Esophagus squamous epithelium (tissue), 5 donors: ENCODE results near the gene ATG10. TPM values are rescaled to one million over a fixed set of nuclear protein-coding genes. Genes with fewer than 3 reads are reported as not detected.

Source experiments
- DNase-seq: peaks from one replicate; lab custom pipeline; 2025; lab: John Stamatoyannopoulos, UW
- H3K27ac ChIP-seq, 4 donors: fragments of 200-600 bp; sonication (generic); one replicate each; pipeline ENCODE4 v1.5.1; 2016 to 2019; ENCODE audit warnings: mild to moderate bottlenecking in 1 of 4
- H3K27me3 ChIP-seq, 4 donors: fragments of 200-600 bp; sonication (generic); 1 replicate in 3 of 4; 2 replicates in 1 of 4; pipeline versions ENCODE4 v1.5.1 to v1.6.0; 2017 to 2021; ENCODE audit warnings: antibody characterized with exemption in 1 of 4
- H3K36me3 ChIP-seq, 3 donors: fragments of 200-600 bp; sonication (generic); one replicate each; pipeline ENCODE4 v1.5.1; 2016 to 2019
- H3K4me1 ChIP-seq, 3 donors: fragments of 200-600 bp; sonication (generic); one replicate each; pipeline ENCODE4 v1.5.1; 2017 to 2019
- H3K4me3 ChIP-seq, 4 donors: fragments of 200-600 bp; sonication (generic); 1 replicate in 3 of 4; 2 replicates in 1 of 4; pipeline ENCODE4 v1.5.1; 2016 to 2019; ENCODE audit warnings: mild to moderate bottlenecking in 2 of 4, moderate library complexity in 1 of 4
- H3K9me3 ChIP-seq, 3 donors: fragments of 200-600 bp; sonication (generic); one replicate each; pipeline ENCODE4 v1.5.1; 2016 to 2019
- POLR2A ChIP-seq, 4 donors: fragments of 450-650 bp; IDR thresholded peaks; one replicate each; pipeline ENCODE4 v1.6.1; 2017; ENCODE audit warnings: antibody characterized with exemption in 4 of 4, mild to moderate bottlenecking in 4 of 4, moderate library complexity in 3 of 4
- WGBS, 2 donors: methylation state at CpG; one replicate each; pipeline ENCODE4 v1.1.5; 2018; 5-methylcytosine and 5-hydroxymethylcytosine counted together
- intact Hi-C: fragments of 100-400 bp; cut with DNase I; formaldehyde crosslinking; loops from one replicate; pipeline ENCODE4 v1.15.0; 2022
- total RNA-seq, 4 donors: library from RNA; depleted of rRNA; stranded (reverse); fragments of >200 nt; gene quantifications; one replicate each; pipeline ENCODE4 v1.1.0, GENCODE V29; 2016
- TF ChIP-seq, protein P1 (sequence below), 6 experiments: fragments of 450-650 bp in 4 of 6; fragments of 200-600 bp in 2 of 6; sonication (generic) in 2 of 6; IDR thresholded peaks; one replicate each; pipeline ENCODE4 v1.5.1; 2016 to 2019; ENCODE audit warnings: antibody characterized with exemption in 6 of 6, mild to moderate bottlenecking in 4 of 6, moderate library complexity in 4 of 6
- donor health status: DM: yes; HTN: yes; CAD: no.

The ATG10 gene
- total RNA-seq, 4 donors from 2014 or later: 3.1 to 7.8 (median 6.1) TPM

DNA sequence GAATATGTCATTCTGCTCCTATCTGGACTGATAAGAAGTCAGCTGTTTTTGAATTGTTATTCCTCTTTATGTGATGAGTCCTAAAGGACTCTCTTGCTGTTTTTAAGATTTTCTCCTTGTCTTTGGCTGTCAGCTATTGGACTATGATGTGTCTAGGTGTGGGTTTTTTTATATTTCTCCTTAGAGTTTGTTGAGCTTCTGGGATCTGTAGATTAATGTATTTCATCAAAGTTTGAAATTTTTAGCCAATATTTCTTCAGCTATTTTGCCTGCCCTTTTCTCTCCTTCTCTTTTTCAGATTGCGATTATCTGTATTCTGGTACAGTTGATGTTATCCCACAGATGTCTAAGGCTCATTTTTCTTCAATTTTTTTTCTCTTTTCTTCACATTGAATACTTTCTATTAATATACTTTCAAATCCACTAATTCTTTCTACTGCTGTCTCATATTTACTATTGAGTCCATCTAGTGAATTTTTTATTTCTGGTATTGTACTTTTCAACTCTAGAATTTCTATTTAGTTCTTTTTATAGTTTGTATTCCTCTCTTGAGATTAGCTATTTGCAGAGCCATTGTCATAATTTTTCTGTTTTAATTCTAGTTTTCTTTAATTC, 275.2 kb downstream of the ATG10 start:
- 92 to 100% methylated on average over 1 of the region's 1 CpG for WGBS, 2 donors
- no peak overlapping the region for H3K27ac ChIP-seq
- H3K36me3 ChIP-seq: no peaks in the 10 kb centered on the region
- TF ChIP-seq, protein P1, sequence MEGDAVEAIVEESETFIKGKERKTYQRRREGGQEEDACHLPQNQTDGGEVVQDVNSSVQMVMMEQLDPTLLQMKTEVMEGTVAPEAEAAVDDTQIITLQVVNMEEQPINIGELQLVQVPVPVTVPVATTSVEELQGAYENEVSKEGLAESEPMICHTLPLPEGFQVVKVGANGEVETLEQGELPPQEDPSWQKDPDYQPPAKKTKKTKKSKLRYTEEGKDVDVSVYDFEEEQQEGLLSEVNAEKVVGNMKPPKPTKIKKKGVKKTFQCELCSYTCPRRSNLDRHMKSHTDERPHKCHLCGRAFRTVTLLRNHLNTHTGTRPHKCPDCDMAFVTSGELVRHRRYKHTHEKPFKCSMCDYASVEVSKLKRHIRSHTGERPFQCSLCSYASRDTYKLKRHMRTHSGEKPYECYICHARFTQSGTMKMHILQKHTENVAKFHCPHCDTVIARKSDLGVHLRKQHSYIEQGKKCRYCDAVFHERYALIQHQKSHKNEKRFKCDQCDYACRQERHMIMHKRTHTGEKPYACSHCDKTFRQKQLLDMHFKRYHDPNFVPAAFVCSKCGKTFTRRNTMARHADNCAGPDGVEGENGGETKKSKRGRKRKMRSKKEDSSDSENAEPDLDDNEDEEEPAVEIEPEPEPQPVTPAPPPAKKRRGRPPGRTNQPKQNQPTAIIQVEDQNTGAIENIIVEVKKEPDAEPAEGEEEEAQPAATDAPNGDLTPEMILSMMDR (IDR thresholded peaks at IDR 0.05): no peak
- TF ChIP-seq POLR2A (IDR thresholded peaks at IDR 0.05): no peak
- intact Hi-C loops: no loop called here
- peaks cover 0 to 6% (median 6%) of the 10 kb centered on the region in 3 donors for H3K9me3 ChIP-seq
- DNase-seq: no peak
- no peaks in the 10 kb centered on the region for H3K4me1 ChIP-seq
- no peaks in the 10 kb centered on the region for H3K27me3 ChIP-seq
- H3K4me3 ChIP-seq: no peak overlapping the region

DNA sequence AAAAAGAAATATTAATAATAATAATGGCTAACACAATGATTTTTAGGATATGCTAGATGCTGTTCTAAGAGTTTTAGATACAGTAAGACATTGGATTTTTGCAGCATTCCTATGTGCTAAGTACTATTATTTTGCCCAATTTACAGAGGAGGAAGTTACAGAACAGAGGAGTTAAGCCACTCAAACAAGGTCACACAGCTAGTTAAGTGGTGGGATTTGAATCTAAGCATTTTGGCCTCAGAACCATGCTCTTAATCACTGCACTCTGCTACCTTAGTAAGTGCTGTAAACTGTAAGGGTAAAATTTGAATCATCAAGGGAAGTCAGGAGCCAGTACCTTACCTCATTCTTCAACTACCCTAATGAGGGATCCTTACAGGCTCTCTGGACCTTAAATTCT, 280.9 kb downstream of the ATG10 start:
- intact Hi-C loops: no loop called here
- H3K4me1 ChIP-seq: no peaks in the 10 kb centered on the region
- DNase-seq: no peak
- no peak overlapping the region for H3K27ac ChIP-seq
- TF ChIP-seq, protein P1 (IDR thresholded peaks at IDR 0.05): no peak
- TF ChIP-seq POLR2A (IDR thresholded peaks at IDR 0.05): no peak
- peaks cover 0 to 9% (median 0%) of the 10 kb centered on the region in 3 donors for H3K36me3 ChIP-seq
- H3K27me3 ChIP-seq: no peaks in the 10 kb centered on the region
- H3K9me3 ChIP-seq: no peaks in the 10 kb centered on the region
- no peak overlapping the region for H3K4me3 ChIP-seq

DNA sequence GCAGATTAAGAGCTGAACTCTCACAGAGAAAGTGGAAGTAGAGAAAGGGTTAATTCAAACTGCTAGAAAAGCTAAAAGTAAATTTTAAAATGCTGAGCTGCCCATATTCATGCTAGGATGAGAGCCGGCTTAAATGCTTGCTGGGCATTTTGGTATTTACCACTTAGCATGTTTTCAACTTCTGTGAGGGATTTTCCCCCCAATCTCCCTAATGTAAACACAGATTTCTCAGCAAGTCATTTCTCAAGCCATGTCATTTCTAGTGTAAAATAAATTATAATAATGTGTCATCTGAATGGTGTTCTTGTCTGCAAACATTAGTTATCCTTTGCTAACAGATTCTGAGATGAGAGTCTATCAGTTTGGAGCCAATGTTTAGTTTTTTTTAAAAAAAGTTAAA, 284.0 kb downstream of the ATG10 start:
- TF ChIP-seq, protein P1 (IDR thresholded peaks at IDR 0.05): no peak
- no peak for TF ChIP-seq POLR2A (IDR thresholded peaks at IDR 0.05)
- no peaks in the 10 kb centered on the region for H3K27me3 ChIP-seq
- no peak for DNase-seq
- H3K4me1 ChIP-seq: no peaks in the 10 kb centered on the region
- H3K27ac ChIP-seq: no peak overlapping the region
- no peaks in the 10 kb centered on the region for H3K9me3 ChIP-seq
- WGBS, 2 donors: 31 to 64% methylated on average over 1 of the region's 1 CpG
- intact Hi-C loops: no loop called here
- no peak overlapping the region for H3K4me3 ChIP-seq
- peaks cover 0 to 9% (median 0%) of the 10 kb centered on the region in 3 donors for H3K36me3 ChIP-seq

DNA sequence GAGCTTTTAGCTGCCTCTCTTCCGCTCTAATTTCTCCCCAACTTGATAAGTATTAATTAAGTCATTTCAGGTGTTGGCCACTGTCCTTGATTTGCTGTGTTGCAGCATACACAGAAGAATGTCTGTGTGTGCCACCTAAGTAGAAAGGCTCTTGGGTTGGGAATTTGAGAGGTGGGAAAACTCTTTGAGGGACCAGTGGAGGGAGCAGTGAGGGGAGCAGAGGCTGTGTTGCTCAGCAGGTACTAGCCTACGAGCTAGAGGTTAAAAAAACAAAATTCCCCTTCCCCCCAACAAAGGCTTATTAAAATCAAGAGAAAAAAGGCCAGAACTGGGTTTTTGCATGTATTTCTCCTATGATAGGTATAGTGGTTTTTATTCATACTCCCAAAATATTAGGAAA, 285.4 kb downstream of the ATG10 start:
- intact Hi-C loops: no loop called here
- Histone ChIP-seq H3K36me3 (peaks cover 0 to 9% (median 0%) of the 10 kb centered on the region in 3 donors), H3K9me3 (no peaks in the 10 kb centered on the region), H3K27ac (no peak overlapping the region), H3K27me3 (no peaks in the 10 kb centered on the region), H3K4me3 (no peak overlapping the region), H3K4me1 (no peaks in the 10 kb centered on the region)
- TF ChIP-seq, protein P1 (IDR thresholded peaks at IDR 0.05): no peak
- TF ChIP-seq POLR2A (IDR thresholded peaks at IDR 0.05): no peak
- DNase-seq: no peak
- WGBS, 2 donors: 90 to 96% methylated on average over 2 of the region's 2 CpGs

DNA sequence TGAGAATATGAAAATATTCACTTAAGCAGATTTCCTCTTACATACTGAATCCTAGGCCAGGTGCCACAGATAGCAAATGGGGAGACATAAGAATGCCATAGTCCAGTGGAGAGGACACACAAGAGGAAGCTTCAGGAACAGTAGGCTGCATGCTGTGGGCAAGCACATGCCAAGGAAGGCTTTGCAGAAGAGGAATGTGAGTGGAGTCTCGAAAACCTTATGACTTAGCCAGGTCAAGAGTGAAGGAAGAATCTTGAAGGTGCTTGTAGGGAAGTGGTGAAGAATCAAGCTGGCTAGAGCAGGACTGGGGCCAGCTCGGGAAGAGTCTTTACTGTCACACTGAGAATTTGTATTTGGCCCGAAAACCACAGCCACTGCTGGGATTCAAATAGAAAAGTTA, 285.9 kb downstream of the ATG10 start:
- Histone ChIP-seq H3K4me3 (no peak overlapping the region), H3K27ac (no peak overlapping the region), H3K9me3 (no peaks in the 10 kb centered on the region), H3K27me3 (no peaks in the 10 kb centered on the region), H3K4me1 (no peaks in the 10 kb centered on the region), H3K36me3 (peaks cover 0 to 9% (median 0%) of the 10 kb centered on the region in 3 donors)
- no peak for DNase-seq
- TF ChIP-seq, protein P1 (IDR thresholded peaks at IDR 0.05): no peak
- no peak for TF ChIP-seq POLR2A (IDR thresholded peaks at IDR 0.05)
- intact Hi-C loops: no loop called here
- WGBS, 2 donors: 78 to 80% methylated on average over 3 of the region's 3 CpGs
